MG63 (cell line): ENCODE data around the gene IGSF6. TPM values are rescaled to one million over a fixed set of nuclear protein-coding genes. Genes with fewer than 3 reads are reported as not detected.
"Not testable (repeated sequence)": the region's sequence is repeated elsewhere in the genome, so short reads cannot be mapped to it uniquely, and the experiment has no call there.

ENCODE experiments used
- DNase-seq: peaks from one replicate; pipeline ENCODE4 v3.0.0-alpha.2; 2020
- H3K27me3 ChIP-seq: fragments of 250-450 bp; sonication (Bioruptor Pico); 2 replicates; pipeline ENCODE4 v1.5.1; 2020; ENCODE audit warnings: mild to moderate bottlenecking, moderate library complexity
- H3K36me3 ChIP-seq: fragments of 250-450 bp; sonication (Bioruptor Pico); 2 replicates; pipeline ENCODE4 v1.5.1; 2020; ENCODE audit warnings: mild to moderate bottlenecking, moderate library complexity
- H3K4me3 ChIP-seq: fragments of 250-450 bp; sonication (Bioruptor Pico); 2 replicates; pipeline ENCODE4 v1.5.1; 2020; ENCODE audit warnings: mild to moderate bottlenecking, moderate library complexity
- H3K9me3 ChIP-seq: fragments of 250-450 bp; sonication (Bioruptor Pico); 2 replicates; pipeline ENCODE4 v1.5.1; 2020; ENCODE audit warnings: mild to moderate bottlenecking, moderate library complexity
- total RNA-seq: library from RNA; depleted of rRNA; stranded (reverse); fragments of >200 nt; shearing (Covaris generic); gene quantifications from 2 replicates; pipeline ENCODE4 v1.2.3, GENCODE V29; 2014; ENCODE audit warnings: low replicate concordance

Gene IGSF6
- total RNA-seq, 1 experiment from 2014 or later: not detected

GRCh38 chr16:21659124-21659523 lies 6.7 kb upstream of the IGSF6 start:
- H3K36me3 ChIP-seq: peaks cover 15% of the 10 kb centered on the region

GRCh38 chr16:21656795-21657768 lies 4.7 kb upstream of the IGSF6 start:
- Histone ChIP-seq H3K9me3 (no peaks in the 10 kb centered on the region), H3K27me3 (no peaks in the 10 kb centered on the region), H3K4me3 (no peak overlapping the region), H3K36me3 (peaks cover 15% of the 10 kb centered on the region)
- no peak for DNase-seq

More at GRCh38 chr16:21659124-21659523, 6.7 kb upstream of the IGSF6 start:
- no peak for DNase-seq
- no peak overlapping the region for H3K4me3 ChIP-seq
- H3K9me3 ChIP-seq: no peaks in the 10 kb centered on the region
- H3K27me3 ChIP-seq: no peaks in the 10 kb centered on the region; the same call in 1 of the 2 replicates

DNA sequence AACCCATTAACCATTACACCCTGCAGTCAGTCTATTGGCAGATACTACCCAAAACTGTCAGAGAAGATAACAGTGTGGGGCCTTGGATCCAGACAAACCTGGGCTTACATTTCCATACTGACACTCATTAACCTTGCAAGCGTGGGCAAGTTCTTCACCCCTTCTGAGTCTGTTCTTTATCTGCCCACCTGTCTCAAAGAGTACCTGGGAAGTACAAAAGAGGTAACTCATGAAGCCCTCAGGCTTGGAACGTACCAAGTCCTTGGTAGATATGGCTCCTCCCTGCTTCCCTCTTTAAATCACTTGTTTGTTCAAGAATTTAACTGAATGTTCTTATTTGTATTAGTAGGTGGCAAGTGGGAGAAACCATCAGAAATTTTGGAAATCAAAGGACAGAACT lies 2.5 kb upstream of the IGSF6 start:
- Histone ChIP-seq H3K27me3 (no peaks in the 10 kb centered on the region), H3K36me3 (peaks cover 15% of the 10 kb centered on the region), H3K9me3 (no peaks in the 10 kb centered on the region), H3K4me3 (no peak overlapping the region)
- DNase-seq: no peak

- no peaks in the 10 kb centered on the region for H3K27me3 ChIP-seq
- no peaks in the 10 kb centered on the region for H3K9me3 ChIP-seq
- peaks cover 15% of the 10 kb centered on the region for H3K36me3 ChIP-seq
- no peak overlapping the region for H3K4me3 ChIP-seq
- no peak for DNase-seq
Measured at GRCh38 chr16:21654466-21654865, 2.1 kb upstream of the IGSF6 start.

GRCh38 chr16:21653571-21653970 lies 1.2 kb upstream of the IGSF6 start:
- DNase-seq: no peak
- Histone ChIP-seq H3K27me3 (no peaks in the 10 kb centered on the region), H3K4me3 (no peak overlapping the region), H3K36me3 (peaks cover 18% of the 10 kb centered on the region), H3K9me3 (no peaks in the 10 kb centered on the region)

DNA sequence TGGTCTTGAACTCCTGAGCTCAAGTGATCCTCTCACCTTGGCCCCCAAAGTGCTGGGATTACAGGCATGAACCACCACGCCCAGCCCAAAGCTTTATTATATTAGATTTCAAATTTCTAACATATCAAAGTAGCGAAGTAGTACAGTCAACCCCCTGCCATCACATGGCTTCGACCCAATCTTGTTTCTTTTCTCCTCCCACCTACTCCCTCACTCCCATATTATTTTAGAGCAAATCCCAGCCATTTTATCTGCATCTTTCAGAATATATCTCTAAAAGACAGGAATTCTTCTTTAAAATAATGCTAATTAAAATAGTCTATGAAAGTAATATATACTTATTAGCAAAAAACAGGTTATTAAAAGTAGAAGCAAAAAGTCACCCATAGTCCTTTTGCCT lies 893 bp downstream of the IGSF6 start:
- H3K27me3 ChIP-seq: no peaks in the 10 kb centered on the region

GRCh38 chr16:21650521-21650920 lies 1.9 kb downstream of the IGSF6 start:
- Histone ChIP-seq H3K4me3 (no peak overlapping the region), H3K36me3 (peaks cover 15% of the 10 kb centered on the region), H3K9me3 (no peaks in the 10 kb centered on the region), H3K27me3 (no peaks in the 10 kb centered on the region)
- no peak for DNase-seq

More for the DNA sequence above, 893 bp downstream of the IGSF6 start:
- H3K9me3 ChIP-seq: no peaks in the 10 kb centered on the region
- DNase-seq: no peak
- H3K36me3 ChIP-seq: peaks cover 15% of the 10 kb centered on the region
- H3K4me3 ChIP-seq: no peak overlapping the region

GRCh38 chr16:21649826-21650406 lies 2.5 kb downstream of the IGSF6 start:
- H3K9me3 ChIP-seq, H3K36me3 ChIP-seq, H3K27me3 ChIP-seq, DNase-seq, H3K4me3 ChIP-seq: not testable (repeated sequence)

GRCh38 chr16:21647562-21648164 lies 4.7 kb downstream of the IGSF6 start:
- no peaks in the 10 kb centered on the region for H3K9me3 ChIP-seq
- no peak for DNase-seq

DNA sequence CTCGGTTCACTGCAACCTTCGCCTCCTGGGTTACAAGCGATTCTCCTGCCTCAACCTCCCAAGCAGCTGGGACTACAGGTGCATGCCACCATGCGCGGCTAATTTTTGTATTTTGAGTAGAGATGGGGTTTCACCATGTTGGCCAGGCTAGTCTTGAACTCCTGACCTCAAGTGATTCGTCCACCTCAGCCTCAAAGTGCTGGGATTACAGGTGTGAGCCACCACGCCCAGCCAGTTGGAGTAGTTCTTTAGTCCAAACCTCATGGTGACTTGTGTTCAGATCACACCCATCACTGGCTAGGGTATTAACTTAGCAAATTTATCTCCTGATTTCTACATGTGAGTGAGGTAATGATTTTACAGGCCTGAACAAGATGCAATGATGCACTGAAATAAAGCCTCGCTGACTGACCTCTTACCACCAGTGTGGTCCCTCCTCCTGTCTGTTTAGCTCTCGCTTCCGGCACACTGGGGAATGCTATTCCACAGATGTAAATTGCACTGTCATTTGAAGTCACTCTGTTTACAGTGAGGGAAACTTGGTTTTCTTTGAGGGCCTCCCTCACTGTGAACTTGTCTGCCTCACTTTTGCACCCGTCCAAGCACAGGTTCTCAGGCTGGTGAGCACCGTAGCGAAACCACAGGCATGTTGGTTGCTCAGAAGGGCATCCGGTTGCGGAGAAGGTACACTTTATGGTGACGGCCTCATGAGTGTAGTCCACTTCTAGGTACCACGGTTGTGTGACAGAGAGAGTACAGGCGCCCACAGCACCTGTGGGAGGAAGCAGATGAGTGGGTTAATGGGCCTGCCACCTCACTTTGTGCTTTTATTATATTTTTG lies 5.5 kb downstream of the IGSF6 start:
- DNase-seq: no peak
- H3K36me3 ChIP-seq: peaks cover 14% of the 10 kb centered on the region
- no peak overlapping the region for H3K4me3 ChIP-seq
- no peaks in the 10 kb centered on the region for H3K9me3 ChIP-seq
- no peaks in the 10 kb centered on the region for H3K27me3 ChIP-seq

More at GRCh38 chr16:21647562-21648164, 4.7 kb downstream of the IGSF6 start:
- Histone ChIP-seq H3K4me3 (no peak overlapping the region), H3K36me3 (peaks cover 14% of the 10 kb centered on the region), H3K27me3 (no peaks in the 10 kb centered on the region)

DNA sequence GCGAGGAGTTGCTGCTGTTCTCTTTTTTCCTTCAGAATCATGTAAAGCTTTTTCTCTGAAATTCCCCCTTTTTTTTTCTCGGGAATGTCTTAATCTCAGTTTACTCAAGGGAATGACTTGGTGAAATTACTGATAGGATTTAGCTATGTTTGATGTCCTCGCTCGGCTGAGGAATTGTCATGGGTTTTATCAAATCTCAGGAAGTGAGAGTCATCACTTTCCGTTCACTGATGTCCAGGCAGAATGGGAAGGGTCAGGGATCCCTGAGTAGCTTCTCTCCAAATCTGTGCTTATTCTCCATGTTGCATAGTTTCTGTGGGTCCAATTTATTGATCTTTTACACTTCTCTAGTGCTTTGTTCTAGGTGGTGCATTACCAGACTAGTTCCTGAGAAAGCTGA lies 6.3 kb downstream of the IGSF6 start:
- peaks cover 14% of the 10 kb centered on the region for H3K36me3 ChIP-seq
- no peak overlapping the region for H3K4me3 ChIP-seq
- DNase-seq: no peak
- H3K9me3 ChIP-seq: no peaks in the 10 kb centered on the region
- H3K27me3 ChIP-seq: no peaks in the 10 kb centered on the region

DNA sequence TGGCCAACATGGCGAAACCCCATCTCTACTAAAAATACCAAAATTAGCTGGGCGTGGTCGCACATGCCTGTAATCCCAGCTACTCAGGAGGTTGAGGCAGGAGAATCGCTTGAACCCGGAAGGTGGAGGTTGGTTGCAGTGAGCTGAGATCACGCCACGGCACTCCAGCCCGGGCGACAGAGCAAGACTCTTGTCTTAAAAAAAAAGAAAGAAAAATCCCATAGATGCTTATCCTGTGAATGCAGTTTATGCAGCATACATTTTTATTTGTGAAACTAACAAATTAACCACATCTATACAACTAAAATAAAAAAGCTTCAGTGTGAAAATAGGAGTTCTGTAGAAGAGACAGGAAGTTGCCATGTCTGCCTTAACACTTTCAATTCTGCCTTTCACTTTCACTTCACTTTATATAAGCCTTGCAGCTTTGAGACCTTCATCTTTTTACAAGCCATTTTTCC lies 7.1 kb downstream of the IGSF6 start:
- H3K9me3 ChIP-seq: no peaks in the 10 kb centered on the region
- no peak for DNase-seq
- H3K4me3 ChIP-seq: no peak overlapping the region
- H3K27me3 ChIP-seq: no peaks in the 10 kb centered on the region
- H3K36me3 ChIP-seq: peaks cover 14% of the 10 kb centered on the region

- no peaks in the 10 kb centered on the region for H3K27me3 ChIP-seq
- no peak for DNase-seq
- no peaks in the 10 kb centered on the region for H3K9me3 ChIP-seq
- peaks cover 14% of the 10 kb centered on the region for H3K36me3 ChIP-seq
- no peak overlapping the region for H3K4me3 ChIP-seq
Measured at GRCh38 chr16:21644674-21645073, 7.7 kb downstream of the IGSF6 start.

DNA sequence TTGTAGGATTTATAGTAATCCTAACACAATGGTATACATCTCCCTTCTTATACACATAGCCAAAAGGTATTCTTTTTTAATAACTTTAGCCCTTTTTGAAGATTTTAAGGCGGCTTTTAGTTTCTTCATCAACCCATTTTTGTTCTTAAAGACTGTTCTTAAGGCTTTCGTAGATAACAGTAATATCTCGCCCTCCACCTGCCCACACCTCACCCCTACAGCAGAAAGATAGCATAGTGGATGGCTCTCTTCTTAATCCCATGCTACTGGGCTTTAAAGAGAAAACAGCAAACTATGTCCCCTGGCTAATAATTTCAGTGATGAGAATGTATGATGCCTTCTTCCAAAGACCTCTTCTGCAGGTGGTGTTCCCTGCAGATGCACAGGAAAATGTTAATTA lies 8.6 kb downstream of the IGSF6 start:
- no peak overlapping the region for H3K4me3 ChIP-seq
- H3K9me3 ChIP-seq: no peaks in the 10 kb centered on the region
- H3K27me3 ChIP-seq: no peaks in the 10 kb centered on the region
- DNase-seq: no peak
- H3K36me3 ChIP-seq: peaks cover 11% of the 10 kb centered on the region

- H3K4me3 ChIP-seq: no peak overlapping the region
- H3K27me3 ChIP-seq: no peaks in the 10 kb centered on the region
- no peaks in the 10 kb centered on the region for H3K9me3 ChIP-seq
- no peak for DNase-seq
- H3K36me3 ChIP-seq: peaks cover 11% of the 10 kb centered on the region
Measured at GRCh38 chr16:21642861-21643260, 9.5 kb downstream of the IGSF6 start.

DNA sequence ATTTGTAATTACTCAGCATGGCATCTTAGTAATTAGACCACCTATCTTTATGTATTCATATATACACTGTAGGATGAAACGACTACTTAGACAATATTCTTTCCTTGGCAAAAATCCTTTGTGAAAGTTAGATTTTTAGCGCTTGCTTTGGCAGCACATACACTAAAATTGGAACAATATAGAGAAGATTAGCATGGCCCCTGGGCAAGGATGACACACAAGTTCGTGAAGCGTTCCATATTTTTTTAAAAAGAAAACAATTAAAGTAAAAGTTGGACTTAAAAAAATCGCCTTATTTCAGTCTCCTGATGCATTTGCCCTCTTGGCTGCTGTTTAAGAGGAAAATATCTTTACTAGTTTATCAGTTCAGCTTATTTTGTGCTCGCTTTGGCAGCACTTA lies 10.5 kb downstream of the IGSF6 start:
- DNase-seq: no peak
- Histone ChIP-seq H3K4me3 (no peak overlapping the region), H3K27me3 (no peaks in the 10 kb centered on the region), H3K36me3 (peaks cover 14% of the 10 kb centered on the region), H3K9me3 (no peaks in the 10 kb centered on the region)
